Heart right ventricle (tissue), 16 donors: Measurements from ENCODE around the gene FOLR2. TPM values are rescaled to one million over a fixed set of nuclear protein-coding genes. Genes with fewer than 3 reads are reported as not detected.
"Not testable (repeated sequence)": the region's sequence is repeated elsewhere in the genome, so short reads cannot be mapped to it uniquely, and the experiment has no call there.

ENCODE experiments used
- ATAC-seq, 8 donors: fragments of 200-7000 bp; cut with Tn5 transposase; one replicate each; pipeline ENCODE4 v1.9.1; 2020; ENCODE audit warnings: mild to moderate bottlenecking in 8 of 8, moderate library complexity in 8 of 8, moderate number of reproducible peaks in 1 of 8
- DNase-seq, 2 donors: peaks; one replicate each; pipeline ENCODE4 v3.0.0-alpha.2; 2020
- H3K27ac ChIP-seq, 10 donors: fragments of 200-600 bp; sonication (generic) in 2 of 10; one replicate each; pipeline versions ENCODE4 v1.5.0 to v1.8.0; 2020 to 2022; ENCODE audit warnings: mild to moderate bottlenecking in 3 of 10
- H3K27me3 ChIP-seq, 7 donors: fragments of 200-600 bp; one replicate each; pipeline ENCODE4 v1.8.0; 2021 to 2022; ENCODE audit warnings: mild to moderate bottlenecking in 2 of 7
- H3K36me3 ChIP-seq, 9 donors: fragments of 200-600 bp; sonication (generic) in 1 of 9; one replicate each; pipeline versions ENCODE4 v1.5.0 to v1.8.0; 2020 to 2022; ENCODE audit warnings: mild to moderate bottlenecking in 2 of 9
- H3K4me1 ChIP-seq, 9 donors: fragments of 200-600 bp; sonication (generic) in 1 of 9; one replicate each; pipeline versions ENCODE4 v1.5.0 to v1.8.0; 2020 to 2022; ENCODE audit warnings: mild to moderate bottlenecking in 4 of 9
- H3K4me3 ChIP-seq, 10 donors: fragments of 200-600 bp; sonication (generic) in 2 of 10; one replicate each; pipeline versions ENCODE4 v1.5.0 to v1.8.0; 2020 to 2022; ENCODE audit warnings: mild to moderate bottlenecking in 7 of 10, moderate library complexity in 2 of 10
- H3K9me3 ChIP-seq, 11 donors: fragments of 200-600 bp in 10 of 11; sonication (generic) in 2 of 11; one replicate each; pipeline versions ENCODE4 v1.5.0 to v1.8.0; 2013 to 2022; ENCODE audit warnings: mild to moderate bottlenecking in 2 of 11, control low read depth in 1 of 11, moderate library complexity in 1 of 11
- WGBS, 2 donors: extraction: QIAGEN DNeasy Blood & Tissue Kit; methylation state at CpG; one replicate each; pipeline ENCODE4 v1.1.7; 2013; ENCODE audit warnings: inconsistent platforms in 1 of 2; 5-methylcytosine and 5-hydroxymethylcytosine counted together
- intact Hi-C, 10 donors: fragments of 100-400 bp; cut with DNase I; formaldehyde crosslinking; loops; one replicate each; pipeline versions ENCODE4 v1.11.1 to v1.14.2; 2022
- polyA plus RNA-seq, 2 donors: library from polyadenylated mRNA; stranded (reverse); fragments of 200-250 nt; gene quantifications; one replicate each; pipeline ENCODE4 v1.2.3, GENCODE V29; 2013
- total RNA-seq, 10 donors: library from RNA; stranded (reverse); fragmentation: NEBNext Ultra II Directional in 3 of 10; extraction: Animal tissue kit (Norgen Biotek cat#: 25700) in 3 of 10; gene quantifications; one replicate each; pipeline versions ENCODE4 v1.2.1 to v1.2.4, GENCODE V29; 2021 to 2023
- TF ChIP-seq, protein P1 (sequence below), 9 donors: fragments of 200-600 bp; sonication (generic) in 2 of 9; IDR thresholded peaks; one replicate each; pipeline versions ENCODE4 v1.5.0 to v1.8.0; 2021 to 2022; ENCODE audit warnings: antibody characterized with exemption in 9 of 9, mild to moderate bottlenecking in 5 of 9, moderate library complexity in 1 of 9
- donor health status: Arrhythmogenic right ventricular cardiomyopathy.
- donor health status: ischemic (EF 13 %, LVEDD 7.1; RV severe dilation, severe dysfunction).
- donor health status: healthy with polysubstance abuse.
- donor health status: DM: no; HTN: yes; CAD: no.
- donor health status: DM: no; HTN: no; CAD: no.
- donor health status: ischemic (EF 25% LVEDD 6.9; RV normal size, moderate dysfunction).
- donor health status: ischemic (EF 25% LVEDD 5.7; RV mildly dilated, moderate dysfunction).
- donor health status: healthy.
- donor health status: DM: yes; HTN: yes; CAD: no.
- donor health status: Ischemic cardiomyopathy.
- donor health status: ischemic (EF 35%, LVEDD 5.7; RV mildly dilated, moderate dysfunction).
- donor health status: nonischemic (EF 11% LVEDD 7.7; RV severe dilation, severe dysfunction).
- donor health status: DM: yes; HTN: yes; CAD: no.
- donor health status: PGD.
- donor health status: ischemic (EF 29% LVEDD 5.4; RV normal size, mild dysfunction).
- donor health status: nonischemic (EF 23%, LVEDD 6.1; RV moderate dilation, normal function).

The FOLR2 gene
- total and polyA plus RNA-seq, 12 donors: 6.8 to 84.4 (median 10.4) TPM

DNA sequence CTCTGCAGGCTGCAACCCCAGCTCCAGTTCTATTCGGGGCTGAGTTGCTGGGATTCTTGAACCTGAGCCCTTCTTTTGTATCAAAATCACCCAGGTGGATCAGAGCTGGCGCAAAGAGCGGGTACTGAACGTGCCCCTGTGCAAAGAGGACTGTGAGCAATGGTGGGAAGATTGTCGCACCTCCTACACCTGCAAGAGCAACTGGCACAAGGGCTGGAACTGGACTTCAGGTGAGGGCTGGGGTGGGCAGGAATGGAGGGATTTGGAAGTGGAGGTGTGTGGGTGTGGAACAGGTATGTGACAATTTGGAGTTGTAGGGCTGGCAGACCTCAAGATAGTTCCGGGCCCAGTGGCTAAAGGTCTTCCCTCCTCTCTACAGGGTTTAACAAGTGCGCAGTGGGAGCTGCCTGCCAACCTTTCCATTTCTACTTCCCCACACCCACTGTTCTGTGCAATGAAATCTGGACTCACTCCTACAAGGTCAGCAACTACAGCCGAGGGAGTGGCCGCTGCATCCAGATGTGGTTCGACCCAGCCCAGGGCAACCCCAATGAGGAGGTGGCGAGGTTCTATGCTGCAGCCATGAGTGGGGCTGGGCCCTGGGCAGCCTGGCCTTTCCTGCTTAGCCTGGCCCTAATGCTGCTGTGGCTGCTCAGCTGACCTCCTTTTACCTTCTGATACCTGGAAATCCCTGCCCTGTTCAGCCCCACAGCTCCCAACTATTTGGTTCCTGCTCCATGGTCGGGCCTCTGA lies 20.9 kb upstream of the FOLR2 start:
- ATAC-seq (no peak), DNase-seq (no peak)
- Histone ChIP-seq H3K9me3 (no peaks in the 10 kb centered on the region), H3K4me3 (no peak overlapping the region), H3K27me3 (no peaks in the 10 kb centered on the region), H3K4me1 (no peaks in the 10 kb centered on the region), H3K36me3 (no peaks in the 10 kb centered on the region), H3K27ac (no peak overlapping the region)
- WGBS, 2 donors: 89 to 90% methylated on average over 12 of the region's 12 CpGs
- TF ChIP-seq, protein P1, sequence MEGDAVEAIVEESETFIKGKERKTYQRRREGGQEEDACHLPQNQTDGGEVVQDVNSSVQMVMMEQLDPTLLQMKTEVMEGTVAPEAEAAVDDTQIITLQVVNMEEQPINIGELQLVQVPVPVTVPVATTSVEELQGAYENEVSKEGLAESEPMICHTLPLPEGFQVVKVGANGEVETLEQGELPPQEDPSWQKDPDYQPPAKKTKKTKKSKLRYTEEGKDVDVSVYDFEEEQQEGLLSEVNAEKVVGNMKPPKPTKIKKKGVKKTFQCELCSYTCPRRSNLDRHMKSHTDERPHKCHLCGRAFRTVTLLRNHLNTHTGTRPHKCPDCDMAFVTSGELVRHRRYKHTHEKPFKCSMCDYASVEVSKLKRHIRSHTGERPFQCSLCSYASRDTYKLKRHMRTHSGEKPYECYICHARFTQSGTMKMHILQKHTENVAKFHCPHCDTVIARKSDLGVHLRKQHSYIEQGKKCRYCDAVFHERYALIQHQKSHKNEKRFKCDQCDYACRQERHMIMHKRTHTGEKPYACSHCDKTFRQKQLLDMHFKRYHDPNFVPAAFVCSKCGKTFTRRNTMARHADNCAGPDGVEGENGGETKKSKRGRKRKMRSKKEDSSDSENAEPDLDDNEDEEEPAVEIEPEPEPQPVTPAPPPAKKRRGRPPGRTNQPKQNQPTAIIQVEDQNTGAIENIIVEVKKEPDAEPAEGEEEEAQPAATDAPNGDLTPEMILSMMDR (IDR thresholded peaks at IDR 0.05): no peak
- intact Hi-C loops: no loop called here

DNA sequence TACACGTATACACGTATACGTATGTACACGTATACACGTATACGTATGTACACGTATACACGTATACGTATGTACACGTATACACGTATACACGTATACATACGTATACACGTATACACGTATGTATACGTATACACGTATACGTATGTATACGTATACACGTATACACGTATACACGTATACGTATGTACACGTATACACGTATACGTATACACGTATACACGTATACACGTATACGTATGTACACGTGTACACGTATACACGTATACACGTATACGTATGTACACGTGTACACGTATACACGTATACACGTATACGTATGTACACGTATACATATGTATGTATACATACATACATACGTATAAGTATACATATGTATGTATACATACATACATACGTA lies 15.1 kb upstream of the FOLR2 start:
- ATAC-seq, DNase-seq, intact Hi-C loops, H3K27ac ChIP-seq, H3K9me3 ChIP-seq, H3K27me3 ChIP-seq, H3K4me3 ChIP-seq, H3K36me3 ChIP-seq: not testable (repeated sequence)
- WGBS, 2 donors: 94% methylated on average over 41 to 42 of the region's 43 CpGs
- H3K4me1 ChIP-seq: peaks cover 0 to 13% (median 0%) of the 10 kb centered on the region in 9 donors

DNA sequence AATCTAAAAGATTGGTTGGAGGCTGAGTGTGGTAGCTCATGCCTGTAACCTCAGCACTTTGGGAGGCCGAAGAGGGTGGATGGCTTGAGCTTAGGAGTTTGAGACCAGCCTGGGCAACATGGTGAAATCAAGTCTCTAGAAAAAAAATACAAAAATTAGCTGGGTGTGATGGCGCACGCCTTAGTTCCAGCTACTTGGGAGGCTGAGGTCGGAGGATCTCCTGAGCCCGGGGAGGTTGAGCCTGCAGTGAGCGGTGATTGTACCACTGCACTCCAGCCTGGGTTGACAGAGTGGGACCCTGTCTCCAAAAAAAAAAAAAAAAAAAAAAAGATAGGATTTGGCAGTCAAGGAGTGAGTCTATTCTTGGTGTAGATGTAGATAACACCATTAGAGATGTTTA lies 14.0 kb upstream of the FOLR2 start:
- WGBS, 2 donors: 96 to 98% methylated on average over 6 of the region's 6 CpGs
- H3K4me1 ChIP-seq: peaks cover 0 to 13% (median 0%) of the 10 kb centered on the region in 9 donors
- no peak overlapping the region for H3K4me3 ChIP-seq
- no peaks in the 10 kb centered on the region for H3K36me3 ChIP-seq
- intact Hi-C loops: no loop called here
- no peaks in the 10 kb centered on the region for H3K9me3 ChIP-seq
- no peaks in the 10 kb centered on the region for H3K27me3 ChIP-seq
- H3K27ac ChIP-seq: no peak overlapping the region
- DNase-seq (no peak), ATAC-seq (no peak)
- TF ChIP-seq, protein P1 (IDR thresholded peaks at IDR 0.05): no peak

DNA sequence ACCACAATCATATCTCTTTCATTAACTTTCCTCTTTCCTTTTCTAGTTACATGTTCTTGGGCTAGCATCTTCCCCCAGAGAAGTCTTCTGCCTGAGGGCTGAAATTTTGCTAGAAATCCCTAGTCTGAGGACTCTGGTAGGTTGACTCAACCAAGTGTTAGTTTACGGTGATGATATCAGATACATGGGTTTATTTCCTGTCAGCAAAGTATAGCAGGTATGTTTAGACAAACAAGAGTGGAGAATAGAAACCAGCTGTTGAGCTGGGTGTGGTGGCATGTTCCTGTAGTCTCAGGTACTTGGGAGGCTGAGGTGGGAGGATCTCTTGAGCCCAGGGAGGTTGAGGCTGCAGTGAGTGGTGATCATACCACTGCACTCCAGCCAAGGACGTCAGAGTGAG lies 13.4 kb upstream of the FOLR2 start:
- TF ChIP-seq, protein P1 (IDR thresholded peaks at IDR 0.05): no peak

DNA sequence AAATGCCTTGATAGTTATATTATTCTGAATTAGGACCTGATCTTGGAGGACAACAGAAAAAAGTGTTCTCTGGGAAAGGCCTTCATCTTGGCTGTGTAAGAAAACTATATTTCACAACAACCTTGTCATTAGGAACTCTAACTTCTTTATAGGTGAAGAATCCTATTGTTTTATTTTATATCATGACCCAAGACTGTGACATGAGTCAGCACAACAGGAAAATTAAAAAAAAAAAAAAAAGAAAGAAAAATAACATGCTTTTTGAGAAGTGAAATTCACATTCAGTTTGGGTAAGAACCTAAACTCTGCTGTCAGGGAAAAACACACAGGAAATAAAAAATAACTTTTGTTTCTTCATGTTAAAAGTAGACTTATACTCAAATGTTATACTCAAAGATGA lies 11.7 kb upstream of the FOLR2 start:
- H3K27ac ChIP-seq: peak overlapping the region in 1 of 10 donors; percentile 49
- DNase-seq: no peak
- H3K4me3 ChIP-seq: no peak overlapping the region
- peaks cover 0 to 14% (median 8%) of the 10 kb centered on the region in 11 donors for H3K9me3 ChIP-seq
- intact Hi-C loops: no loop called here
- no peaks in the 10 kb centered on the region for H3K27me3 ChIP-seq
- H3K4me1 ChIP-seq: peaks cover 0 to 17% (median 0%) of the 10 kb centered on the region in 9 donors
- no peaks in the 10 kb centered on the region for H3K36me3 ChIP-seq
- TF ChIP-seq, protein P1 (IDR thresholded peaks at IDR 0.05): no peak
- no peak for ATAC-seq

More for the DNA sequence above, 13.4 kb upstream of the FOLR2 start:
- no peaks in the 10 kb centered on the region for H3K9me3 ChIP-seq
- WGBS, 2 donors: 62 to 65% methylated on average over 2 of the region's 2 CpGs
- H3K27me3 ChIP-seq: no peaks in the 10 kb centered on the region
- intact Hi-C loops: no loop called here
- ATAC-seq (no peak), DNase-seq (no peak)
- H3K4me3 ChIP-seq: no peak overlapping the region
- H3K27ac ChIP-seq: no peak overlapping the region
- no peaks in the 10 kb centered on the region for H3K36me3 ChIP-seq
- H3K4me1 ChIP-seq: peaks cover 0 to 13% (median 0%) of the 10 kb centered on the region in 9 donors

DNA sequence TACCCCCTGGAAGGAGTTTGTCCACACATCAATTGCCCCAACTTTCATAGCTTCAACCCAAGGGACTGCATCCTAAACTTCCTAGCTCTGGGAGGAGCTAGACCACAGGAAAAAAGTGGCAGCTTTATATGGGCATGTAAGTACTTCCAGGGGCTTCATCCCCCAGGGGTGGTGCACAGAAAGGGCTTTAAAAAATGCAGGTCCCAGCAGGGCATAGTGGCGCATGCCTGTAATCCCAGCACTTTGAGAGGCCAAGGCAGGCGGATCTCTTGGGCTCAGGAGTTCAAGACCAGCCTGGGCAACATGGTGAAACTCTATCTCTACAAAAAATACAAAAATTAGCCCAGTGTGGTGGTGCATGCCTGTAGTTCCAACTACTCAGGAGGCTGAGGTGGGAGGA lies 9.8 kb upstream of the FOLR2 start:
- WGBS, 2 donors: 92 to 93% methylated on average over 2 of the region's 2 CpGs
- intact Hi-C loops, DNase-seq: not testable (repeated sequence)

More for the DNA sequence above, 9.8 kb upstream of the FOLR2 start:
- not testable (repeated sequence) for ATAC-seq, H3K27me3 ChIP-seq, H3K36me3 ChIP-seq, H3K4me3 ChIP-seq, H3K27ac ChIP-seq
- H3K9me3 ChIP-seq: peaks cover 0 to 22% (median 12%) of the 10 kb centered on the region in 11 donors
- H3K4me1 ChIP-seq: peaks cover 0 to 17% (median 0%) of the 10 kb centered on the region in 9 donors
